Heart left ventricle (tissue), 16 donors: ENCODE measurements around the gene ABHD17A. TPM values are rescaled to one million over a fixed set of nuclear protein-coding genes. Genes with fewer than 3 reads are reported as not detected.

Experiments
- ATAC-seq, 4 donors: fragments of 200-7000 bp; cut with Tn5 transposase; one replicate each; pipeline ENCODE4 v1.9.1; 2020 to 2022; ENCODE audit warnings: moderate library complexity in 4 of 4, mild to moderate bottlenecking in 3 of 4, moderate number of reproducible peaks in 1 of 4
- DNase-seq, 5 donors: peaks; one replicate each; pipeline ENCODE4 v3.0.0-alpha.2; 2020
- H3K27ac ChIP-seq, 12 donors: fragments of 200-600 bp; sonication (generic) in 4 of 12; one replicate each; pipeline versions ENCODE4 v1.5.0 to v1.8.0; 2016 to 2022; ENCODE audit warnings: mild to moderate bottlenecking in 2 of 12
- H3K27me3 ChIP-seq, 9 donors: fragments of 200-600 bp; sonication (generic) in 2 of 9; one replicate each; pipeline versions ENCODE4 v1.5.1 to v1.8.0; 2016 to 2022; ENCODE audit warnings: mild to moderate bottlenecking in 3 of 9
- H3K36me3 ChIP-seq, 9 donors: fragments of 200-600 bp; sonication (generic) in 2 of 9; one replicate each; pipeline versions ENCODE4 v1.5.0 to v1.8.0; 2018 to 2022; ENCODE audit warnings: mild to moderate bottlenecking in 2 of 9
- H3K4me1 ChIP-seq, 12 donors: fragments of 200-600 bp; sonication (generic) in 4 of 12; one replicate each; pipeline versions ENCODE4 v1.5.0 to v1.8.0; 2016 to 2022; ENCODE audit warnings: mild to moderate bottlenecking in 3 of 12
- H3K4me3 ChIP-seq, 12 donors: fragments of 200-600 bp; sonication (generic) in 4 of 12; one replicate each; pipeline versions ENCODE4 v1.5.0 to v1.8.0; 2017 to 2022; ENCODE audit warnings: mild to moderate bottlenecking in 9 of 12, moderate library complexity in 4 of 12
- H3K9me3 ChIP-seq, 12 donors: fragments of 200-600 bp; sonication (generic) in 4 of 12; one replicate each; pipeline versions ENCODE4 v1.5.0 to v1.8.0; 2016 to 2022; ENCODE audit warnings: mild to moderate bottlenecking in 1 of 12
- CTCF ChIP-seq, 12 donors: fragments of 200-600 bp; sonication (generic) in 4 of 12; IDR thresholded peaks; one replicate each; pipeline versions ENCODE4 v1.5.0 to v1.8.0; 2018 to 2022; ENCODE audit warnings: antibody characterized with exemption in 12 of 12, mild to moderate bottlenecking in 5 of 12
- POLR2A ChIP-seq, 2 donors: fragments of 450-650 bp; IDR thresholded peaks; one replicate each; pipeline ENCODE4 v1.6.1; 2017; ENCODE audit warnings: antibody characterized with exemption in 2 of 2, mild to moderate bottlenecking in 2 of 2, moderate library complexity in 2 of 2
- WGBS, 4 donors: extraction: QIAGEN DNeasy Blood & Tissue Kit in 2 of 4; methylation state at CpG; one replicate each; pipeline versions ENCODE4 v1.1.5 to v1.1.7; 2013 to 2018; 5-methylcytosine and 5-hydroxymethylcytosine counted together
- intact Hi-C, 10 donors: fragments of 100-400 bp; cut with DNase I; formaldehyde crosslinking; loops; one replicate each; pipeline versions ENCODE4 v1.11.1 to v1.14.2; 2022
- polyA plus RNA-seq, 2 donors: library from polyadenylated mRNA; stranded (reverse); fragments of 200-250 nt; gene quantifications; one replicate each; pipeline ENCODE4 v1.2.3, GENCODE V29; 2013
- total RNA-seq, 9 donors: library from RNA; depleted of rRNA in 2 of 9; stranded (reverse); fragments of >200 nt in 2 of 9; fragmentation: NEBNext Ultra II Directional in 3 of 9; extraction: Animal tissue kit (Norgen Biotek cat#: 25700) in 3 of 9; gene quantifications; one replicate each; pipeline versions ENCODE4 v1.1.0 to v1.2.4, GENCODE V29; 2016 to 2023
- donor health status: ischemic (EF 13 %, LVEDD 7.1; RV severe dilation, severe dysfunction).
- donor health status: healthy with polysubstance abuse.
- donor health status: DM: no; HTN: yes; CAD: no.
- donor health status: DM: no; HTN: no; CAD: no.
- donor health status: ischemic (EF 25% LVEDD 6.9; RV normal size, moderate dysfunction).
- donor health status: ischemic (EF 25% LVEDD 5.7; RV mildly dilated, moderate dysfunction).
- donor health status: healthy.
- donor health status: DM: yes; HTN: yes; CAD: no.
- donor health status: ischemic (EF 35%, LVEDD 5.7; RV mildly dilated, moderate dysfunction).
- donor health status: nonischemic (EF 11% LVEDD 7.7; RV severe dilation, severe dysfunction).
- donor health status: DM: yes; HTN: yes; CAD: no.
- donor health status: PGD.
- donor health status: ischemic (EF 29% LVEDD 5.4; RV normal size, mild dysfunction).
- donor health status: nonischemic (EF 23%, LVEDD 6.1; RV moderate dilation, normal function).

Gene ABHD17A
- total and polyA plus RNA-seq, 11 donors, result 48.5 to 121 (median 59.2) TPM

GRCh38 chr19:1854542-1855039, 30.7 kb downstream of the ABHD17A start:
- ATAC-seq, result peak in 2 of 4 donors; percentile 2 to 12
- WGBS, 4 donors, result 62 to 72% (median 67%) methylated on average over 34 to 37 of the region's 37 CpGs
- TF ChIP-seq POLR2A (IDR thresholded peaks at IDR 0.05) (no peak), CTCF (IDR thresholded peaks at IDR 0.05) (no peak)
- H3K4me3 ChIP-seq, result peak overlapping the region in 9 of 12 donors; percentile 29 to 71 (median 62)
- H3K4me1 ChIP-seq, result peaks cover 8 to 81% (median 49%) of the 10 kb centered on the region in 12 donors
- H3K9me3 ChIP-seq, result no peaks in the 10 kb centered on the region
- H3K27me3 ChIP-seq, result peaks cover 0 to 7% (median 0%) of the 10 kb centered on the region in 9 donors
- H3K27ac ChIP-seq, result peak overlapping the region; percentile 58 to 98 (median 90)
- H3K36me3 ChIP-seq, result peaks cover 0 to 6% (median 0%) of the 10 kb centered on the region in 9 donors
- intact Hi-C loops, result no loop called here
- DNase-seq, result peak; percentile 56 to 83 (median 78)

GRCh38 chr19:1854039-1854541, 31.2 kb downstream of the ABHD17A start:
- 55 to 83% (median 77%) methylated on average over 6 to 16 of the region's 16 CpGs for WGBS, 4 donors
- peak overlapping the region in 10 of 12 donors; percentile 79 to 98 (median 90) for H3K27ac ChIP-seq
- peaks cover 0 to 7% (median 0%) of the 10 kb centered on the region in 9 donors for H3K27me3 ChIP-seq
- no peak for TF ChIP-seq POLR2A (IDR thresholded peaks at IDR 0.05)
- no peak for TF ChIP-seq CTCF (IDR thresholded peaks at IDR 0.05)
- ATAC-seq (no peak), DNase-seq (no peak)
- H3K9me3 ChIP-seq, result no peaks in the 10 kb centered on the region
- peaks cover 0 to 6% (median 0%) of the 10 kb centered on the region in 9 donors for H3K36me3 ChIP-seq
- intact Hi-C loops, result no loop called here
- H3K4me1 ChIP-seq, result peaks cover 8 to 76% (median 44%) of the 10 kb centered on the region in 12 donors
- H3K4me3 ChIP-seq, result peak overlapping the region in 4 of 12 donors; percentile 29 to 68 (median 43)

- Histone ChIP-seq H3K9me3 (no peaks in the 10 kb centered on the region), H3K4me1 (peaks cover 8 to 69% (median 44%) of the 10 kb centered on the region in 12 donors), H3K4me3 (peak overlapping the region in 1 of 12 donors; percentile 2), H3K27ac (peak overlapping the region in 4 of 12 donors; percentile 7 to 49 (median 41)), H3K27me3 (peaks cover 0 to 7% (median 0%) of the 10 kb centered on the region in 9 donors), H3K36me3 (peaks cover 0 to 6% (median 0%) of the 10 kb centered on the region in 9 donors)
- ATAC-seq, result peak in 3 of 4 donors; percentile 1 to 10 (median 4)
- TF ChIP-seq CTCF (IDR thresholded peaks at IDR 0.05), result peak; percentile 71 to 96 (median 88)
- TF ChIP-seq POLR2A (IDR thresholded peaks at IDR 0.05), result no peak
- peak; percentile 69 to 89 (median 80) for DNase-seq
- intact Hi-C loops, result no loop called here
- WGBS, 4 donors, result 39 to 48% (median 40%) methylated on average over 20 to 27 of the region's 27 CpGs
These were observed 31.8 kb downstream of the ABHD17A start for GRCh38 chr19:1853295-1854038.

GRCh38 chr19:1852581-1853128, 32.6 kb downstream of the ABHD17A start:
- H3K9me3 ChIP-seq, result no peaks in the 10 kb centered on the region
- intact Hi-C loops, result no loop called here
- peaks cover 0 to 7% (median 0%) of the 10 kb centered on the region in 9 donors for H3K27me3 ChIP-seq
- ATAC-seq (no peak), DNase-seq (no peak)
- TF ChIP-seq POLR2A (IDR thresholded peaks at IDR 0.05), result no peak
- no peak for TF ChIP-seq CTCF (IDR thresholded peaks at IDR 0.05)
- H3K27ac ChIP-seq, result no peak overlapping the region
- H3K36me3 ChIP-seq, result peaks cover 0 to 6% (median 0%) of the 10 kb centered on the region in 9 donors
- 65 to 85% (median 79%) methylated on average over 2 to 9 of the region's 9 CpGs for WGBS, 4 donors
- peaks cover 7 to 62% (median 41%) of the 10 kb centered on the region in 12 donors for H3K4me1 ChIP-seq
- H3K4me3 ChIP-seq, result no peak overlapping the region
